HCT116 (cell line): ENCODE measurements around the gene NSRP1.

Experiments used
- CEBPB ChIP-seq: IDR thresholded peaks from 2 replicates; pipeline ENCODE4 v1.6.1; 2012; ENCODE audit warnings: low read depth
- ELF1 ChIP-seq: IDR thresholded peaks from 2 replicates; pipeline ENCODE4 v1.6.1; 2012; ENCODE audit warnings: low read depth, borderline replicate concordance
- FOSL1 ChIP-seq: IDR thresholded peaks from 2 replicates; pipeline ENCODE4 v1.6.1; 2012; ENCODE audit warnings: low read depth
- JUND ChIP-seq: IDR thresholded peaks from 2 replicates; pipeline ENCODE4 v1.6.1; 2012
- POLR2AphosphoS5 ChIP-seq: IDR thresholded peaks from 2 replicates; pipeline ENCODE4 v1.6.1; 2011; ENCODE audit warnings: mild to moderate bottlenecking, low read depth, low read length, moderate library complexity
- RAD21 ChIP-seq: IDR thresholded peaks from 2 replicates; pipeline ENCODE4 v1.6.1; 2012; ENCODE audit warnings: low read depth, mild to moderate bottlenecking
- SP1 ChIP-seq: IDR thresholded peaks from 2 replicates; pipeline ENCODE4 v1.6.1; 2012; ENCODE audit warnings: low read depth
- ZNF274 ChIP-seq: fragments of 200-500 bp; sonication (Bioruptor generic); IDR thresholded peaks from 2 replicates; pipeline ENCODE4 v1.6.1; 2014; ENCODE audit warnings: mild to moderate bottlenecking, low read depth, low read length, inconsistent platforms
- TF ChIP-seq, protein P1 (sequence below), 3 experiments: fragments of 200-600 bp in 1 of 3; sonication (generic) in 1 of 3; IDR thresholded peaks in 2 of 3; conservative IDR thresholded peaks in 1 of 3; 2 replicates each; pipeline ENCODE4 v1.5.1; 2012 to 2017; ENCODE audit warnings: low read depth in 2 of 3, low read length in 2 of 3, antibody characterized with exemption in 1 of 3, borderline replicate concordance in 1 of 3, control low read depth in 1 of 3, mild to moderate bottlenecking in 1 of 3, mixed read lengths in 1 of 3, mixed run types in 1 of 3, moderate library complexity in 1 of 3; ENCODE audit not compliant: insufficient read depth in 1 of 3

DNA sequence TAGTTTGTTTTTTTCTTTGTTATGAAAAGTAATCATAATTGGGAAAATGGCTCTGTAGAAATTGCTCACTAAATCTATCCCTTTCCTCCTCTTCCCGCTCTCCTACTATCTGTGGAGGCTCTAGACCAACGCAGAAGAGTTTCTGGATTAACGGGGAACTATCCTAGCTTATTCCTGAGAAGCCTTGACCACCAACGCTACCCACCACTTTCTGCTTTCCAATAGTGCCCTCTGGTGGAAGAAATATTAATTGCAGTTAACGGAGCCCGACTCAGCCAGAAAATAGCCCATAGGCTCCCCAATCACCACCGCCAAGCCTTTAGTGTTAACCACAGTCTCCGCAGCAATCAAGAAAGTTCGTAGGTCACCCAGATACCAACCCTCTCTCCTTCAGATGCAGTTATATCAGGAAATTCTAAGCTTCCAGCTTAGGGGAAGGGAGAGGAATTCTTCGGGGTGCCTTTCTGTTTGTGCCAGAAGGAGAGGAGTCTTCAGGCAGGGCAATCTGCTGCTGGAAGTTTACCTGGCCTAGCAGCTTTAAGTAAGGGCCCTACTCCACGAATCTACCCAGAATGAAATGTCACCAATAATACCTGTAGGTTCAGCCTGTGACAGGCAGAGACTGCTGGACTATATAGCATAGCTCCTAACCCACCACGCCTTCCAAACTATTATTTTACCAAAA is 23.0 kb upstream of the NSRP1 start:
- TF ChIP-seq, protein P1, sequence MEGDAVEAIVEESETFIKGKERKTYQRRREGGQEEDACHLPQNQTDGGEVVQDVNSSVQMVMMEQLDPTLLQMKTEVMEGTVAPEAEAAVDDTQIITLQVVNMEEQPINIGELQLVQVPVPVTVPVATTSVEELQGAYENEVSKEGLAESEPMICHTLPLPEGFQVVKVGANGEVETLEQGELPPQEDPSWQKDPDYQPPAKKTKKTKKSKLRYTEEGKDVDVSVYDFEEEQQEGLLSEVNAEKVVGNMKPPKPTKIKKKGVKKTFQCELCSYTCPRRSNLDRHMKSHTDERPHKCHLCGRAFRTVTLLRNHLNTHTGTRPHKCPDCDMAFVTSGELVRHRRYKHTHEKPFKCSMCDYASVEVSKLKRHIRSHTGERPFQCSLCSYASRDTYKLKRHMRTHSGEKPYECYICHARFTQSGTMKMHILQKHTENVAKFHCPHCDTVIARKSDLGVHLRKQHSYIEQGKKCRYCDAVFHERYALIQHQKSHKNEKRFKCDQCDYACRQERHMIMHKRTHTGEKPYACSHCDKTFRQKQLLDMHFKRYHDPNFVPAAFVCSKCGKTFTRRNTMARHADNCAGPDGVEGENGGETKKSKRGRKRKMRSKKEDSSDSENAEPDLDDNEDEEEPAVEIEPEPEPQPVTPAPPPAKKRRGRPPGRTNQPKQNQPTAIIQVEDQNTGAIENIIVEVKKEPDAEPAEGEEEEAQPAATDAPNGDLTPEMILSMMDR (IDR thresholded peaks at IDR 0.05 in 2 of 3, conservative IDR thresholded peaks at IDR 0.05 in 1 of 3; ENCODE audit: borderline replicate concordance in 1 of 3, insufficient read depth in 1 of 3, low read depth in 2 of 3, low read length in 2 of 3): peak; percentile 62 to 91 (median 85)
- TF ChIP-seq CEBPB (no peak), POLR2AphosphoS5 (no peak), JUND (no peak), SP1 (no peak), ZNF274 (no peak), ELF1 (no peak), RAD21 (peak; percentile 93), FOSL1 (no peak)
